ENCODE data around the gene IL3RA. TPM values are rescaled to one million over a fixed set of nuclear protein-coding genes. Genes with fewer than 3 reads are reported as not detected.

IL3RA gene
- total and polyA plus RNA-seq, 8 donors, result 2.4 to 10.1 (median 4.5) TPM; not detected in 1

DNA sequence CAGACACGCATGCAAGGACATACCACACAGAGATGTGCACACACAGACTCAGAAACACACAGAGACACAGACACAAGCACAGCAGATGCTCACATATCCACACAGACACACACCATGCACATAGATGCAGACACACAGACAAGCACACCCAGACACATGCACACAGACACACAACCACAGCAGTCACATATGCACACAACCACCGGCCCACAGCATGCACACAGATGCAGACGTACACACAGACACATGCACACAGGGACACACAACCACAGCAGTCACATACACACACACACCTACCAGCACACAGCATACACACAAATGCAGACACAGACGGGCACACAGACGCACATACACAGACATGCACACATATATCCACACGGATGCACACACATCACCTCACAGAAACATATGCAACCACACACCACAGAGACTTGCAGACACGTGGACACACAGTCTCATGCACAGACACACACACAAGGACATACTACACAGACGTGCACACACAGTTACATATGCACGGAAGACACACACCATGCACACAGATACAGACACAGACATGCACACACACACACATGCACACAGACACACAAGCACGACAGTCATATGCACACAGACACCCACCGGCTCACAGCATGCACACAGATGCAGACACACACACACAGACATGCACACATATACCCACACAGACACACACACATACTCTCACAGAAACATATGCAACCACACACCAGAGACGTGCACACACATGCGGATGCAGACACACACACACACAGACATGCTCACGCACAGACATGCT is 80.6 kb downstream of the IL3RA start:
- intact Hi-C loops (cut with DNase I; ENCODE audit: low total_unique reads), result no loop called here
- Histone ChIP-seq H3K27me3 (no peaks in the 10 kb centered on the region), H3K36me3 (peaks cover 24 to 86% (median 72%) of the 10 kb centered on the region in 4 donors), H3K4me1 (peaks cover 0 to 3% (median 0%) of the 10 kb centered on the region in 4 donors), H3K27ac (no peak overlapping the region), H3K9me3 (peaks cover 6 to 19% (median 14%) of the 10 kb centered on the region in 4 donors), H3K4me3 (no peak overlapping the region)
- DNase-seq, result no peak
- 71 to 90% (median 75%) methylated on average over 9 to 14 of the region's 14 CpGs for WGBS, 5 donors
- TF ChIP-seq EP300 (IDR thresholded peaks at IDR 0.05), result no peak
- no peak for TF ChIP-seq POLR2A (IDR thresholded peaks at IDR 0.05)
- TF ChIP-seq, protein P1, sequence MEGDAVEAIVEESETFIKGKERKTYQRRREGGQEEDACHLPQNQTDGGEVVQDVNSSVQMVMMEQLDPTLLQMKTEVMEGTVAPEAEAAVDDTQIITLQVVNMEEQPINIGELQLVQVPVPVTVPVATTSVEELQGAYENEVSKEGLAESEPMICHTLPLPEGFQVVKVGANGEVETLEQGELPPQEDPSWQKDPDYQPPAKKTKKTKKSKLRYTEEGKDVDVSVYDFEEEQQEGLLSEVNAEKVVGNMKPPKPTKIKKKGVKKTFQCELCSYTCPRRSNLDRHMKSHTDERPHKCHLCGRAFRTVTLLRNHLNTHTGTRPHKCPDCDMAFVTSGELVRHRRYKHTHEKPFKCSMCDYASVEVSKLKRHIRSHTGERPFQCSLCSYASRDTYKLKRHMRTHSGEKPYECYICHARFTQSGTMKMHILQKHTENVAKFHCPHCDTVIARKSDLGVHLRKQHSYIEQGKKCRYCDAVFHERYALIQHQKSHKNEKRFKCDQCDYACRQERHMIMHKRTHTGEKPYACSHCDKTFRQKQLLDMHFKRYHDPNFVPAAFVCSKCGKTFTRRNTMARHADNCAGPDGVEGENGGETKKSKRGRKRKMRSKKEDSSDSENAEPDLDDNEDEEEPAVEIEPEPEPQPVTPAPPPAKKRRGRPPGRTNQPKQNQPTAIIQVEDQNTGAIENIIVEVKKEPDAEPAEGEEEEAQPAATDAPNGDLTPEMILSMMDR (IDR thresholded peaks at IDR 0.05), result no peak
- no peak for TF ChIP-seq POLR2AphosphoS5 (IDR thresholded peaks at IDR 0.05)

DNA sequence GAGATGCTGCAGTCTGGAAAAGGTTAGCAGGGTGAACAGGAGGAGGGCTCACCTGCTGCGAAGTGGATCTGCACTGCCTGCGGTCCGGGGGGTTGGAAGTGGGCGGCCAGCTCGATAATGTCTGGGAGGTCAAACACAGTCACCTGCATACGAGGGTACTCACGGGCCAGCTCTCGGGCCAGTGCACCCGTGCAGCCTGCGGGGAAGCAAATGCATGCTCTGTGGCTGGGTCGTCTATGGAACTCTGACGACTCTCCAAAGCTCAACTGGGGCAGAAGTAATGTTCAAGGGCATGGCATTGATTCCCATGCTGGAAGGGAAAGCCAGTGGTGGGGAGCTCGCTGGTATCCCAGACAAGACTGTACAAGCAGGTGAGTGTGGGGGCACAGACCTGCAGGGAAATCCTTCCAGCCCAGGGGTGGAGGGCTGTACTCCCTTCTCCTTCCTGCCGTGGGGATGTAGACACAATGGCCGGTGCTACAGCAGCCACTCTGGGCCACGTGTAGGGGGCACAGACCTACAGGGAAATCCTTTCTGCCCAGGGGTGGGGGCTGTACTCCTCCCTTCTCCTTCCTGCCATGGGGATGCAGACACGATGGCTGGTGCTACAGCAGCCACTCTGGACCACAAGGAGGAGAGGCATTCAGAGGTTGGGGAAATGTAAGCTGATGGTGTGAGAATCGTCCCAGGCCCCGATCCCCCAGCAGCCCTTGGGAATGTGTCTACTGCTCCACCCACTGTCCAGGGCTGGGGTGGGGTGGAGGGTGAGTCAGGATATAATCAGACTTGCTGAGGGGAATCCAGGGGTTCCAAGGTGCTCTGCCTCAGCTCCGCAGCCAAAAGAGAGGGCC is 81.6 kb downstream of the IL3RA start:
- Histone ChIP-seq H3K27ac (no peak overlapping the region), H3K27me3 (no peaks in the 10 kb centered on the region), H3K4me3 (no peak overlapping the region), H3K9me3 (peaks cover 14 to 29% (median 22%) of the 10 kb centered on the region in 4 donors), H3K4me1 (peaks cover 0 to 3% (median 0%) of the 10 kb centered on the region in 4 donors), H3K36me3 (peaks cover 18 to 86% (median 71%) of the 10 kb centered on the region in 4 donors)
- intact Hi-C loops (cut with DNase I; ENCODE audit: low total_unique reads), result no loop called here
- 90 to 96% (median 93%) methylated on average over 7 to 20 of the region's 20 CpGs for WGBS, 5 donors
- no peak for DNase-seq
- TF ChIP-seq EP300 (IDR thresholded peaks at IDR 0.05) (no peak), POLR2A (IDR thresholded peaks at IDR 0.05) (no peak), POLR2AphosphoS5 (IDR thresholded peaks at IDR 0.05) (no peak)
- TF ChIP-seq, protein P1 (IDR thresholded peaks at IDR 0.05), result no peak

DNA sequence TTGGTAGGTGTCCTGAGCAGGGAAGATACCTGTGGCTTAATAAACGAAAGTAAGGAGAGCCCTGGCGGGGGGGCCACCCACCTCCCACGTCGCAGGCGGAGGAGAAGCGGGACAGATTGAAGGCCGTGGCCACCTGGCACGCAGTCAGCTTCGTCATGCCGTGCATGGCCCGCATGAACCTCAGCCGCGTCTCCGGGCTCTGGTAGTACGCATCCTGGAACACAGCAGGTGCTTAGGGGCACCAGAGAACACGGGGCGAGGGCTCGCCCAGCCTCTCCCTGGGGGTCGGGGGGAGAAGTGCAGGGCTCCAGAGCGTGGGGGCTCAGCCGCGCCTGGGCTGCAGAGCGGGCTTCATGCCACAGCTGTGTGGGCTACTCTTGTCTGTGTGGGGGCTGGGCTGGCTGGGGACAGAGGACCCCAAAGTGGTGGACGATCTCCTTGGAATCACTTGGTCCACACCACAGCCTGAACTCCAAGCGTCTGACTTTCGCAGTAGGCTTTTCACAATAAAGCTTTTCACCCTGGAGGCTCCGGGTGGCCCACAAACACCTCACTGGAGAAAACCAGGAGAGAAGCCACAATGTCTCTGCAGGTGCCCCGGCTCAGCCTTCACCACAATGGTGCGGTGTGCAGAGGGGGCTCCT is 82.4 kb downstream of the IL3RA start:
- WGBS, 5 donors, result 89 to 94% (median 92%) methylated on average over 19 to 29 of the region's 29 CpGs

More for the DNA sequence above, 82.4 kb downstream of the IL3RA start:
- DNase-seq, result no peak
- H3K4me3 ChIP-seq, result no peak overlapping the region
- H3K27ac ChIP-seq, result no peak overlapping the region
- H3K36me3 ChIP-seq, result peaks cover 20 to 86% (median 66%) of the 10 kb centered on the region in 4 donors
- H3K4me1 ChIP-seq, result peaks cover 0 to 3% (median 0%) of the 10 kb centered on the region in 4 donors
- intact Hi-C loops (cut with DNase I; ENCODE audit: low total_unique reads), result no loop called here
- H3K27me3 ChIP-seq, result no peaks in the 10 kb centered on the region
- H3K9me3 ChIP-seq, result peaks cover 14 to 32% (median 25%) of the 10 kb centered on the region in 4 donors
- TF ChIP-seq POLR2AphosphoS5 (IDR thresholded peaks at IDR 0.05) (no peak), EP300 (IDR thresholded peaks at IDR 0.05) (no peak), POLR2A (IDR thresholded peaks at IDR 0.05) (no peak)
- TF ChIP-seq, protein P1 (IDR thresholded peaks at IDR 0.05), result no peak
